Astrocyte of the cerebellum (primary cell): Measurements from ENCODE around the gene REL.

ENCODE experiments used
- DNase-seq: peaks from one replicate; pipeline ENCODE4 v3.0.0-alpha.2; 2011; ENCODE audit warnings: low read depth
- H3K4me3 ChIP-seq: 2 replicates; pipeline ENCODE4 v1.5.1; 2011; ENCODE audit warnings: mild to moderate bottlenecking, low read depth, low read length, moderate library complexity
- in situ Hi-C: cut with HindIII; loops from 2 replicates; pipeline ENCODE4 v1.10.0; 2017; ENCODE audit warnings: low sequenced_read_pairs
- TF ChIP-seq, protein P1 (sequence below): IDR thresholded peaks from 2 replicates; pipeline ENCODE4 v1.5.1; 2012; ENCODE audit warnings: low read length, low read depth, moderate library complexity, mild to moderate bottlenecking; ENCODE audit errors: missing control alignments

REL gene

GRCh38 chr2:60948161-60948560, 66.8 kb downstream of the REL start:
- H3K4me3 ChIP-seq, result no peak overlapping the region
- TF ChIP-seq, protein P1, sequence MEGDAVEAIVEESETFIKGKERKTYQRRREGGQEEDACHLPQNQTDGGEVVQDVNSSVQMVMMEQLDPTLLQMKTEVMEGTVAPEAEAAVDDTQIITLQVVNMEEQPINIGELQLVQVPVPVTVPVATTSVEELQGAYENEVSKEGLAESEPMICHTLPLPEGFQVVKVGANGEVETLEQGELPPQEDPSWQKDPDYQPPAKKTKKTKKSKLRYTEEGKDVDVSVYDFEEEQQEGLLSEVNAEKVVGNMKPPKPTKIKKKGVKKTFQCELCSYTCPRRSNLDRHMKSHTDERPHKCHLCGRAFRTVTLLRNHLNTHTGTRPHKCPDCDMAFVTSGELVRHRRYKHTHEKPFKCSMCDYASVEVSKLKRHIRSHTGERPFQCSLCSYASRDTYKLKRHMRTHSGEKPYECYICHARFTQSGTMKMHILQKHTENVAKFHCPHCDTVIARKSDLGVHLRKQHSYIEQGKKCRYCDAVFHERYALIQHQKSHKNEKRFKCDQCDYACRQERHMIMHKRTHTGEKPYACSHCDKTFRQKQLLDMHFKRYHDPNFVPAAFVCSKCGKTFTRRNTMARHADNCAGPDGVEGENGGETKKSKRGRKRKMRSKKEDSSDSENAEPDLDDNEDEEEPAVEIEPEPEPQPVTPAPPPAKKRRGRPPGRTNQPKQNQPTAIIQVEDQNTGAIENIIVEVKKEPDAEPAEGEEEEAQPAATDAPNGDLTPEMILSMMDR, result no peak
- in situ Hi-C loops, result no loop called here
- no peak for DNase-seq

DNA sequence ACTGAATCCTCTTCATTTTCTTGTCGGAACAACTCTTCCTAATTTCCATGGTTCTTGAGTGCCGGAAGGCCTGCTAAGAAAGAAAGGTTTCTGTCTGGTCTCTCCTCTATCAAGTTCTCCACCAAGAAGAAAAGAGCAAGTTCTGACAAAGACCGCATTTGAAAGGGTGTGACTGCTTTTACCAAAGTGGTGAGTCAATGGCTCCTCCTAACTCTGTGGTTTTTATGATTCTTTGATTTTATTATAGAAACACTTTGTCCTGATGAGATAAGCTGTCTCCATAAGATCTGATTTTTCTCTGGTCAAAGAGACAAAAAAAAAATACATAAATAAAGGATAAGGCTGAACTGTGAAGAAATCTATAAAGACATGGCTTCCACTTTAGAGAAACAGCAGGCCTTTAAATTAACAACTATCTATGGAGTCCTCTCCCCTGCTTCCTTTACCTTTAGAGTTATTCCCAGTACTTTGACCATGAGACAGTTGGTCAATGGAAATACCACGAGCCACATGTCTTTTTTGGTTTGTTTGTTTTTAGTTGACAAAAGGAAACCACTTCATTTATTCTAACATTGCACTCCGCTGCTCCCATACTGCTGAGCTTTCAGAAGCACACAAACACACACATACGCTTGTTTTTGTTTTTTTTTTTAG, 67.7 kb downstream of the REL start:
- in situ Hi-C loops, result no loop called here
- peak; percentile 15 for DNase-seq
- H3K4me3 ChIP-seq, result no peak overlapping the region
- TF ChIP-seq, protein P1, result no peak

DNA sequence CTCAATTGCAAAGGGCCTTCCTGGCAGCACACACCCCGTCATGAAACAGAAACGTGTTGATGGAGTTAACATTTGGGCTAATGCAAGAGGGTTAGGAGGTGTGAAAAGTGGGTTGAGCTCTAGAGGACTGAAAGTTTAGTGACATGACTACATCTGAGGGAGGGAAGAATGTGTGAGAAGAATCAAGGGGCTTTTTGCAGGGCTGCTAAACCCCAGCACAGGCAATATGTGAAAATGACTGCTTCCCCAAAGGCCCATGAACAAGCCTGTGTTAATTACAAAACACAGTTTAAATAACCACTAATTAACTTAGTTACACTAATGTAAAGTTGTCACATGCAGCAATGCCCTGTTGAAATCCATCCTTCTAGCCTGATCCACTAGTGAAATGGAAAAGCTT, 72.8 kb downstream of the REL start:
- in situ Hi-C loops, result no loop called here
- no peak for DNase-seq
- H3K4me3 ChIP-seq, result no peak overlapping the region
- TF ChIP-seq, protein P1, result no peak

DNA sequence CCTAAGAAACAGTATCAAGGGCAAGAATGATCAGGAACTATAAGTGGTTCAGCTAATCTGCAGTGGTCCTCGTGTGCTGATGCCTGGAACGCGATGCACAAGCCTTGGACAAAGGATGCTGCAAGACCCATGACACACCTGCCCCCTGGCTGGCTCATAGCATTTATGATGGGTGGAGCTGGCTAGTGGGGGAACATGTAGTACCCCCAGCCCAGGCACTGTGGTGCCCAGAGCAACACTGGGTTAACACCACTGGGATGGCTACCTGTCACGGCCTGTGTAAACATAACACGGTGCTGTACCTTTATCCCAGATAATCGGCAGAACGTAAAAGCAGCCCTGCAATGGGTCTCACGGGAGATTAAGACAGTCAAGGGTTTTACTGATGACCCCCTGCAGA, 75.8 kb downstream of the REL start:
- in situ Hi-C loops, result no loop called here
- TF ChIP-seq, protein P1, result no peak
- H3K4me3 ChIP-seq, result no peak overlapping the region
- DNase-seq, result no peak

DNA sequence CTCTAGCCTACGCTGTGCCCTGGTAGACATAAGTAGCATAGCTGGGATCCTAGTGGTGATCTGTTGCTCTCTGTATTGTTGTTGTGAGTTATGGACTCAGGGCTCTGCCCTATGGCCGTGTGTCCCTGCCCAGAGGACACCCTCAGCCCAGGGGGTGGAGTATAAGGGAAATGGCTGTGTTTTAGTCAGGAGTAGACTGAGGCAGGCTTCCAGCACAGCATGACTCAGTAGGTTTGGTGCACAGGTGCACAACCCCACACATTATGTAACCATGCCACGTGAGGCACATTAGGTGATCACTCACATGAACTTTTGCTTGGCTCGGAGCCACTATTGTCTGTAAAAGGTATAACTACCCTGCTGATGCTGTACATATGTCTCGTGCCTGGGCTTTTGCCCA, 76.3 kb downstream of the REL start:
- TF ChIP-seq, protein P1, result no peak
- H3K4me3 ChIP-seq, result no peak overlapping the region
- no peak for DNase-seq
- in situ Hi-C loops, result no loop called here

DNA sequence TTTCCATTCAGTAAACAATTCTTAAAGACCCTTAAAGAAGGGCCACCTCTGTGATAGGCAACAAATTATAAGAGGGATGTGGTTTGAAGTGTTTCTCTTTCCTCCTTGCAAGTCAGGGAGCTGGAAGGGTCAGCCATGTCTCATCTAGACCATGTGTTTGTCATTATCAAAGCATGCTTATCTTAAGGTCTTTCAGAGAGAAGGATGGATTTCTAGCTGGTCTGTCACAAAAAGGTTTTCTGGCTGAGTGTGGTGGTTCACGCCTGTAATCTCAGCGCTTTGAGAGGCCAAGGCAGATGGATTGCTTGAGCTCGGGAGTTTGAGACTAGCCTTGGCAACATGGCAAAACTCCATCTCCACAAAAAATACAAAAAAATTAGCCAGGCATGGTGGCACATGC, 77.0 kb downstream of the REL start:
- TF ChIP-seq, protein P1, result no peak
- no peak overlapping the region for H3K4me3 ChIP-seq
- DNase-seq, result no peak
- in situ Hi-C loops, result no loop called here
